Ishikawa (cell line): ENCODE measurements around the gene PTPRO.

Source experiments
- CEBPB ChIP-seq: IDR thresholded peaks from 2 replicates; pipeline ENCODE4 v1.6.1; 2012
- CREB1 ChIP-seq: IDR thresholded peaks from 2 replicates; pipeline ENCODE4 v1.6.1; 2012; ENCODE audit warnings: low read depth
- EGR1 ChIP-seq: IDR thresholded peaks from 2 replicates; pipeline ENCODE4 v1.6.1; 2012
- EP300 ChIP-seq: IDR thresholded peaks from 2 replicates; pipeline ENCODE4 v1.6.1; 2012; ENCODE audit warnings: borderline replicate concordance
- FOXM1 ChIP-seq: IDR thresholded peaks from 2 replicates; pipeline ENCODE4 v1.6.1; 2012; ENCODE audit warnings: low read depth, borderline replicate concordance
- MAX ChIP-seq: IDR thresholded peaks from 2 replicates; pipeline ENCODE4 v1.6.1; 2012
- NFIC ChIP-seq: IDR thresholded peaks from 2 replicates; pipeline ENCODE4 v1.6.1; 2012
- RAD21 ChIP-seq: IDR thresholded peaks from 2 replicates; pipeline ENCODE4 v1.6.1; 2012; ENCODE audit warnings: low read depth
- REST ChIP-seq: IDR thresholded peaks from 2 replicates; pipeline ENCODE4 v1.6.1; 2012; ENCODE audit warnings: low read depth, mild to moderate bottlenecking
- TAF1 ChIP-seq: IDR thresholded peaks from 2 replicates; pipeline ENCODE4 v1.6.1; 2012; ENCODE audit warnings: low read depth, mild to moderate bottlenecking
- TCF12 ChIP-seq: IDR thresholded peaks from 2 replicates; pipeline ENCODE4 v1.6.1; 2012; ENCODE audit warnings: low read depth
- TEAD4 ChIP-seq: IDR thresholded peaks from 2 replicates; pipeline ENCODE4 v1.6.1; 2012
- YY1 ChIP-seq: IDR thresholded peaks from 2 replicates; pipeline ENCODE4 v1.6.1; 2012; ENCODE audit warnings: low read depth
- ZBTB7A ChIP-seq: IDR thresholded peaks from 2 replicates; pipeline ENCODE4 v1.6.1; 2012; ENCODE audit warnings: low read depth
- TF ChIP-seq, protein P1 (sequence below): IDR thresholded peaks from 2 replicates; pipeline ENCODE4 v1.6.1; 2012

Gene PTPRO

DNA sequence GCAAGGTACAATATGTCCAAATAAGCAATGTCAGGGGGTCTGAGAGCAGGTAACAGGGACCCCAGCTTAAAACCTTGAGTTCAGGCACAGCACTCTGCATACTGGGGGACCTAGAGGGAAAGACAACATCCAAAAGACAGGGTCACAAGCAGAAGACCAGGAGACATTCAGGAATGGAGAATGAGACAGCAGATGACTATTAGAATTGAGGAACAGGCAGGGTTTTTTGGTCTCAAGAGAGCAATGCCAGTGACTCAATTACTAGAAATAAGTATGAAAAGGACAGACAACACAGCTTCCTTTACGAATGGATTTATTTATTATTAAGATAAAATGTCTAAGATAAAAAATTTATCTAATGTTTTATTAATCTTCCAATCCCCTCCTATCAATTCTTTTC lies 223.0 kb downstream of the PTPRO start:
- TF ChIP-seq EGR1 = no peak
- TF ChIP-seq TEAD4 = no peak
- TF ChIP-seq REST = no peak
- no peak for TF ChIP-seq CEBPB
- TF ChIP-seq MAX = no peak
- TF ChIP-seq, protein P1, sequence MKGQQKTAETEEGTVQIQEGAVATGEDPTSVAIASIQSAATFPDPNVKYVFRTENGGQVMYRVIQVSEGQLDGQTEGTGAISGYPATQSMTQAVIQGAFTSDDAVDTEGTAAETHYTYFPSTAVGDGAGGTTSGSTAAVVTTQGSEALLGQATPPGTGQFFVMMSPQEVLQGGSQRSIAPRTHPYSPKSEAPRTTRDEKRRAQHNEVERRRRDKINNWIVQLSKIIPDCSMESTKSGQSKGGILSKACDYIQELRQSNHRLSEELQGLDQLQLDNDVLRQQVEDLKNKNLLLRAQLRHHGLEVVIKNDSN = no peak
- TF ChIP-seq CREB1 = no peak
- no peak for TF ChIP-seq ZBTB7A

- TF ChIP-seq ZBTB7A (no peak), TCF12 (no peak), TAF1 (no peak), REST (no peak), MAX (no peak), YY1 (no peak), CREB1 (no peak), NFIC (no peak), CEBPB (no peak), RAD21 (no peak), EGR1 (no peak)
- TF ChIP-seq, protein P1 = no peak
These were observed 223.9 kb downstream of the PTPRO start for GRCh38 chr12:15546102-15546701.

DNA sequence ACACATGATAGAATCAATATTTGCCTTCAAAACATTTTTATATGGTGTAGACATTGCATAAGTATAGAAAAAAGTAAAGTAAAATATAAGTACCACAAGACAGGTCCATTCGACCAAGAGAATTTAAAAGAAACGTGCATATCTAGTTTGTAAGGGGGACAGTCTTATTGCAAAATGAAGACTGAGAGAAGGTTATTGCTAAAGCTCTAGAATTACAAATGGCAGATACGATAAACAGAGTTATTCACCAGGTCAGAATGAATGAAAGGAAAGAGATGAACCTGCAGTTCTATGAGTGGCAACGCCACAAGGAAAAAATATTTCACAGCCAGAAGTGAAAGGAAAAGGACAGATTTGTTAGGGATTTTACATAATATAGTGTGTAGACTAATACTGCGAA lies 224.8 kb downstream of the PTPRO start:
- TF ChIP-seq EGR1 (no peak), YY1 (no peak), MAX (no peak)

- TF ChIP-seq CEBPB = no peak
- no peak for TF ChIP-seq YY1
- no peak for TF ChIP-seq TAF1
- no peak for TF ChIP-seq FOXM1
- TF ChIP-seq TCF12 = no peak
- TF ChIP-seq NFIC = no peak
- TF ChIP-seq EP300 = no peak
- TF ChIP-seq, protein P1 = no peak
These were observed 225.4 kb downstream of the PTPRO start for GRCh38 chr12:15547691-15548090.

DNA sequence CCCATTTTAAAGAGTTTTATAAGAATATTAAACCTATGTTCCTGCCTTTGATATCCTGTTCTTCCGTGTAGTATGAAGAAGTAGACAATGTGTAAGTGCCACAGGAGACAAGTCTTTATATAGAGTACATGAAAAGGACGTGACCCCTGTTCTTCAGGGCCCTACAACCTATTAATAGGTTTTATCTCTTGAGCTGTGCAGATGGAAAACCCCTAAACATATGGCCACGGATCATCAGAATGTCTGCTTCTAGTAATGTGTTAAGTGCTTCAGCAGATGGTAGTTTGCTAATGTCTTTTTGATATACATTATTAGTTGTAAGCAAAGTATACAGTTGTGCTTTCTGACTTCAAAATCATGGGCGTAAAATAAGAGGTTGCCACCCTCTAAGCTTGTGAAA lies 228.5 kb downstream of the PTPRO start:
- TF ChIP-seq TAF1 (no peak), ZBTB7A (no peak), MAX (no peak), YY1 (no peak), CREB1 (no peak), EP300 (no peak)

- TF ChIP-seq CEBPB (no peak), RAD21 (no peak), NFIC (no peak), TEAD4 (no peak), MAX (no peak), CREB1 (no peak), FOXM1 (no peak), TCF12 (no peak), EP300 (no peak), ZBTB7A (no peak), REST (no peak), EGR1 (no peak), YY1 (no peak), TAF1 (no peak)
- TF ChIP-seq, protein P1 = no peak
These were observed 233.1 kb downstream of the PTPRO start for GRCh38 chr12:15555446-15555845.
